HepG2 (cell line): ENCODE results near the gene CTSA. TPM values are rescaled to one million over a fixed set of nuclear protein-coding genes. Genes with fewer than 3 reads are reported as not detected.
A peak's percentile ranks its signal among the peaks of the same experiment; 100 is the strongest.

Experiments used
- CEBPG ChIP-seq: IDR thresholded peaks from 2 replicates; pipeline ENCODE4 v1.6.1; 2016
- DMAP1 ChIP-seq: IDR thresholded peaks from 2 replicates; pipeline ENCODE4 v1.6.1; 2016
- ELF4 ChIP-seq: sonication (generic); formaldehyde crosslinking; IDR thresholded peaks from 2 replicates; pipeline ENCODE4 v1.5.0; 2020; ENCODE audit warnings: missing genetic modification reagents, mild to moderate bottlenecking, moderate library complexity, borderline replicate concordance
- FOXO1 ChIP-seq: sonication (generic); formaldehyde crosslinking; IDR thresholded peaks from 2 replicates; pipeline ENCODE4 v1.4.0; 2020; ENCODE audit warnings: missing genetic modification reagents
- GZF1 ChIP-seq: sonication (generic); formaldehyde crosslinking; IDR thresholded peaks from 2 replicates; pipeline ENCODE4 v1.5.1; 2020; ENCODE audit warnings: mild to moderate bottlenecking, missing genetic modification reagents
- JUNB ChIP-seq: sonication (generic); formaldehyde crosslinking; IDR thresholded peaks from 2 replicates; pipeline ENCODE4 v1.8.0; 2022; ENCODE audit warnings: missing genetic modification reagents, mild to moderate bottlenecking, borderline replicate concordance
- JUND ChIP-seq: sonication (generic); formaldehyde crosslinking; IDR thresholded peaks from 2 replicates; pipeline ENCODE4 v1.8.0; 2022; ENCODE audit warnings: mild to moderate bottlenecking, missing genetic modification reagents
- MLLT10 ChIP-seq: sonication (generic); formaldehyde crosslinking; IDR thresholded peaks from 2 replicates; pipeline ENCODE4 v1.4.0; 2020; ENCODE audit warnings: missing genetic modification reagents
- NBN ChIP-seq: fragments of 450-650 bp; conservative IDR thresholded peaks from 2 replicates; pipeline ENCODE4 v1.6.1; 2017
- PRDM15 ChIP-seq: sonication (generic); formaldehyde crosslinking; IDR thresholded peaks from 2 replicates; pipeline ENCODE4 v1.4.0; 2020; ENCODE audit warnings: missing genetic modification reagents
- REL ChIP-seq: sonication (generic); formaldehyde crosslinking; conservative IDR thresholded peaks from 2 replicates; pipeline ENCODE4 v1.8.0; 2022; ENCODE audit warnings: mild to moderate bottlenecking, missing genetic modification reagents, moderate library complexity
- ZBTB38 ChIP-seq: sonication (generic); formaldehyde crosslinking; IDR thresholded peaks from 2 replicates; pipeline ENCODE4 v1.5.1; 2020; ENCODE audit warnings: mild to moderate bottlenecking, missing genetic modification reagents
- ZFP36L2 ChIP-seq: sonication (generic); formaldehyde crosslinking; IDR thresholded peaks from 2 replicates; pipeline ENCODE4 v1.4.0; 2020; ENCODE audit warnings: missing genetic modification reagents
- ZNF317 ChIP-seq: sonication (generic); formaldehyde crosslinking; IDR thresholded peaks from 2 replicates; pipeline ENCODE4 v1.5.0; 2020; ENCODE audit warnings: mild to moderate bottlenecking, missing genetic modification reagents
- ZNF430 ChIP-seq: sonication (generic); formaldehyde crosslinking; IDR thresholded peaks from 2 replicates; pipeline ENCODE4 v1.9.0; 2021; ENCODE audit warnings: mild to moderate bottlenecking, missing genetic modification reagents
- ZNF567 ChIP-seq: sonication (generic); formaldehyde crosslinking; IDR thresholded peaks from 2 replicates; pipeline ENCODE4 v1.8.1; 2023; ENCODE audit warnings: mild to moderate bottlenecking, missing genetic modification reagents, borderline replicate concordance
- ZNF710 ChIP-seq: sonication (generic); formaldehyde crosslinking; IDR thresholded peaks from 2 replicates; pipeline ENCODE4 v1.5.0; 2020; ENCODE audit warnings: mild to moderate bottlenecking, missing genetic modification reagents, borderline replicate concordance
- ZNF788 ChIP-seq: sonication (generic); formaldehyde crosslinking; IDR thresholded peaks from 2 replicates; pipeline ENCODE4 v1.5.0; 2020; ENCODE audit warnings: mild to moderate bottlenecking, missing genetic modification reagents, borderline replicate concordance
- ZSCAN30 ChIP-seq: sonication (generic); formaldehyde crosslinking; IDR thresholded peaks from 2 replicates; pipeline ENCODE4 v1.5.0; 2020; ENCODE audit warnings: mild to moderate bottlenecking, missing genetic modification reagents
- polyA plus RNA-seq, 8 experiments: library from polyadenylated mRNA; depleted of rRNA in 3 of 8; stranded (reverse) in 7 of 8; unstranded in 1 of 8; fragments of >200 nt; fragmentation: Illumina TruSeq in 4 of 8; extraction: Trizol in 4 of 8; gene quantifications; 2 replicates each; pipeline versions ENCODE4 v1.2.1 to v1.2.3, GENCODE V29; 2011 to 2016; ENCODE audit warnings: low read depth in 4 of 8, missing spikeins in 1 of 8, mixed read lengths in 1 of 8; ENCODE audit not compliant: insufficient read depth in 1 of 8
- total RNA-seq, 5 experiments: library from RNA; depleted of rRNA; stranded (reverse); fragments of >200 nt; fragmentation: Illumina TruSeq; extraction: Trizol; gene quantifications; 2 replicates each; pipeline ENCODE4 v1.2.3, GENCODE V29; 2016; ENCODE audit warnings: low read depth in 1 of 5
- TF ChIP-seq, protein P1 (sequence below): sonication (generic); formaldehyde crosslinking; IDR thresholded peaks from 2 replicates; pipeline ENCODE4 v1.5.0; 2020; ENCODE audit warnings: missing genetic modification reagents
- TF ChIP-seq, protein P2 (sequence below): sonication (generic); formaldehyde crosslinking; IDR thresholded peaks from 2 replicates; pipeline ENCODE4 v1.8.0; 2022; ENCODE audit warnings: missing genetic modification reagents, mild to moderate bottlenecking, borderline replicate concordance
- TF ChIP-seq, protein P3 (sequence below): sonication (generic); formaldehyde crosslinking; IDR thresholded peaks from 2 replicates; pipeline ENCODE4 v1.9.0; 2021; ENCODE audit warnings: missing genetic modification reagents, mild to moderate bottlenecking, borderline replicate concordance

The CTSA gene
- total and polyA plus RNA-seq, 2 of the 13 experiments (the other 11 are each of a cell fraction or from before 2014, with no cell fraction given) = 202 to 231 TPM

- TF ChIP-seq ZNF710 (CRISPR knock-in tag) (no peak), ZNF788 (peak; percentile 18; the same call in 1 of the 2 replicates), ZSCAN30 (CRISPR knock-in tag) (no peak), ZNF430 (CRISPR knock-in tag) (no peak), REL (CRISPR knock-in tag) (no peak), MLLT10 (CRISPR knock-in tag) (no peak), FOXO1 (no peak), DMAP1 (CRISPR knock-in tag) (no peak), ZBTB38 (CRISPR knock-in tag) (peak; percentile 44; the same call in 1 of the 2 replicates), ZFP36L2 (CRISPR knock-in tag) (no peak), PRDM15 (CRISPR knock-in tag) (no peak), ZNF317 (no peak), ZNF567 (no peak), ELF4 (CRISPR knock-in tag) (no peak), NBN (no peak), JUNB (CRISPR knock-in tag) (no peak), GZF1 (CRISPR knock-in tag) (no peak), JUND (CRISPR knock-in tag) (no peak), CEBPG (CRISPR knock-in tag) (peak; percentile 57; the same call in 1 of the 2 replicates)
- TF ChIP-seq, protein P1, sequence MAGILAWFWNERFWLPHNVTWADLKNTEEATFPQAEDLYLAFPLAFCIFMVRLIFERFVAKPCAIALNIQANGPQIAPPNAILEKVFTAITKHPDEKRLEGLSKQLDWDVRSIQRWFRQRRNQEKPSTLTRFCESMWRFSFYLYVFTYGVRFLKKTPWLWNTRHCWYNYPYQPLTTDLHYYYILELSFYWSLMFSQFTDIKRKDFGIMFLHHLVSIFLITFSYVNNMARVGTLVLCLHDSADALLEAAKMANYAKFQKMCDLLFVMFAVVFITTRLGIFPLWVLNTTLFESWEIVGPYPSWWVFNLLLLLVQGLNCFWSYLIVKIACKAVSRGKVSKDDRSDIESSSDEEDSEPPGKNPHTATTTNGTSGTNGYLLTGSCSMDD = no peak
- TF ChIP-seq, protein P2, sequence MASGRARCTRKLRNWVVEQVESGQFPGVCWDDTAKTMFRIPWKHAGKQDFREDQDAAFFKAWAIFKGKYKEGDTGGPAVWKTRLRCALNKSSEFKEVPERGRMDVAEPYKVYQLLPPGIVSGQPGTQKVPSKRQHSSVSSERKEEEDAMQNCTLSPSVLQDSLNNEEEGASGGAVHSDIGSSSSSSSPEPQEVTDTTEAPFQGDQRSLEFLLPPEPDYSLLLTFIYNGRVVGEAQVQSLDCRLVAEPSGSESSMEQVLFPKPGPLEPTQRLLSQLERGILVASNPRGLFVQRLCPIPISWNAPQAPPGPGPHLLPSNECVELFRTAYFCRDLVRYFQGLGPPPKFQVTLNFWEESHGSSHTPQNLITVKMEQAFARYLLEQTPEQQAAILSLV (CRISPR knock-in tag) = no peak
- TF ChIP-seq, protein P3, sequence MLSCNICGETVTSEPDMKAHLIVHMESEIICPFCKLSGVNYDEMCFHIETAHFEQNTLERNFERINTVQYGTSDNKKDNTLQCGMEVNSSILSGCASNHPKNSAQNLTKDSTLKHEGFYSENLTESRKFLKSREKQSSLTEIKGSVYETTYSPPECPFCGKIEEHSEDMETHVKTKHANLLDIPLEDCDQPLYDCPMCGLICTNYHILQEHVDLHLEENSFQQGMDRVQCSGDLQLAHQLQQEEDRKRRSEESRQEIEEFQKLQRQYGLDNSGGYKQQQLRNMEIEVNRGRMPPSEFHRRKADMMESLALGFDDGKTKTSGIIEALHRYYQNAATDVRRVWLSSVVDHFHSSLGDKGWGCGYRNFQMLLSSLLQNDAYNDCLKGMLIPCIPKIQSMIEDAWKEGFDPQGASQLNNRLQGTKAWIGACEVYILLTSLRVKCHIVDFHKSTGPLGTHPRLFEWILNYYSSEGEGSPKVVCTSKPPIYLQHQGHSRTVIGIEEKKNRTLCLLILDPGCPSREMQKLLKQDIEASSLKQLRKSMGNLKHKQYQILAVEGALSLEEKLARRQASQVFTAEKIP = no peak
Measured at GRCh38 chr20:45925821-45926506, 34.8 kb downstream of the CTSA start (continued).
